GM21576 (cell line): Measurements from ENCODE around the gene GJA1.

Source experiments
- ATAC-seq: cut with Tn5 transposase; IDR thresholded peaks from one replicate; pipeline ENCODE4 v1.9.1; 2021; ENCODE audit warnings: mild to moderate bottlenecking, moderate library complexity; ENCODE audit not compliant: unreplicated experiment

GJA1 gene

GRCh38 chr6:121482004-121482693 is 46.7 kb downstream of the GJA1 start:
- ATAC-seq, result no peak

DNA sequence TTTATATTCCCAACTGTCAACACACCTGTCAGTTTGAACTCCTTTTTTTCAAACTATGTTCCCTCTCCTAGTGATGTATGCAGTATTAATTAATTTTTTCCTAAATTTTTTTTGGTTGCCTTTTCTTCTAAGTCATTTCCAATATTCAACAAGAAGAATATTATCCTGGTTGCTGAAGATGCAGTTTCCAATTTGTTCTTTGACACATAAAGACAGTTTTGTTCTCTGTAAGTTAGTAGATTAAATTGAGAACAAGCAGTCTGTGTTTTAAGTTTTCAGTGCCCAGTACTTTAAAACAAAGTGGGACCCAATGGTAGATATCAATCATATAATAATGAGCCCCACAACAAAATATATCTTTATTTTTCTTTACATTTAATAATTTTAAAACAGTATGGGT is 47.3 kb downstream of the GJA1 start:
- no peak for ATAC-seq

GRCh38 chr6:121485359-121485811 is 49.9 kb downstream of the GJA1 start:
- ATAC-seq, result no peak

DNA sequence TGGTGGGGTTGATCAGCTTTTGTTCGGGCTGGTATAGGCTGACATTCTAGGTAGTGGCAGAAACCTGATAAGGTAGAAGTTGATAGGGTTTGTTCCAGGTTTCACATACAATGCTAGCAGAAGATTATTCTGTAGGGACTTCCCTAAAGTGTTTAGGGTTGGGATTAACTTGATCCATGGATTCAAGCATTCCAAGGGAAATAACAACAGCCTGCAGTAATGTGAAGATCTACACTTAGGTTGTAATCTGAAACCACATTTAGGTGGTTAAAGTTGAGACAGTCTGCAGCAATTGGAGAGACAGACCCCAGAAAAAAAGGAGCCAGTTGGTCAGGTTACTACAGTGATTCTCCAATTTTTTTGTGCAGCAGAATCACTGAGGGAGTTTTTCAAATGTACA is 56.1 kb downstream of the GJA1 start:
- ATAC-seq, result no peak

GRCh38 chr6:121492536-121492935 is 57.1 kb downstream of the GJA1 start:
- no peak for ATAC-seq

DNA sequence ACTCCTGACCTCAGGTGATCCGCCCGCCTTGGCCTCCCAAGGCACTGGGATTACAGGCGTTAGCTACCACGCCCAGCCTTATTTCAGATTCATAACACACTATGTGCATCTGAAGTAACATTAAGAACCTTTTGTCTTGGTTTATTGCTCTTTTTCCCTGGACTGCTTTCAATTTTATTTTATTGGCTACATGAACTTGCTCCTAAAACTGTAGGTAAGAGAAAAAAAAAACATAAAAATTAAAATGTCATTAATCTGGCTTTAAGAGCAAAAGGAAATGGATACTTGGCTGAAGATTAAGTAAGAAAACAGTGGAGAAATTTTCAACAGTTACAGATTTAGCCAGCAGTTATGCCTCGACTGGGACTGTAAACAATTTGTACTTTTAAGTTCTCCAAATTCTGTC is 62.5 kb downstream of the GJA1 start:
- no peak for ATAC-seq

- no peak for ATAC-seq
Observed at GRCh38 chr6:121498481-121499276, 63.2 kb downstream of the GJA1 start.
